BLaER1 treated with 17β-estradiol and CSF1 and Interleukin-3, amounts not matched to agents 10 nM and 100 nM (cell line): ENCODE results near the gene COQ7.

ENCODE experiments used
- H3K27ac ChIP-seq, 11 experiments: shearing (Covaris generic); formaldehyde crosslinking; 2 replicates each; pipeline ENCODE4 v1.8.1; 2022
- H3K27me3 ChIP-seq, 11 experiments: shearing (Covaris generic); formaldehyde crosslinking; 2 replicates each; pipeline ENCODE4 v1.8.1; 2022
- H3K36me3 ChIP-seq, 11 experiments: shearing (Covaris generic); formaldehyde crosslinking; 2 replicates each; pipeline ENCODE4 v1.8.1; 2022
- H3K4me1 ChIP-seq, 10 experiments: shearing (Covaris generic); formaldehyde crosslinking; 2 replicates each; pipeline ENCODE4 v1.8.1; 2022
- H3K4me2 ChIP-seq, 11 experiments: shearing (Covaris generic); formaldehyde crosslinking; 2 replicates each; pipeline ENCODE4 v1.8.1; 2022
- H3K4me3 ChIP-seq, 10 experiments: shearing (Covaris generic); formaldehyde crosslinking; 2 replicates each; pipeline ENCODE4 v1.8.1; 2022
- H3K9ac ChIP-seq, 11 experiments: shearing (Covaris generic); formaldehyde crosslinking; 2 replicates each; pipeline ENCODE4 v1.8.1; 2022
- H3K9me3 ChIP-seq, 11 experiments: shearing (Covaris generic); formaldehyde crosslinking; replicated peaks in 1 of 11; 2 replicates each; pipeline ENCODE4 v1.8.1; 2022
- H4K20me1 ChIP-seq, 11 experiments: shearing (Covaris generic); formaldehyde crosslinking; 2 replicates each; pipeline ENCODE4 v1.8.1; 2022
- Cebpa-rat ChIP-seq, 11 experiments: shearing (Covaris generic); IDR thresholded peaks; 2 replicates each; pipeline ENCODE4 v1.8.1; 2022

Gene COQ7

GRCh38 chr16:19104607-19105006 lies 37.2 kb downstream of the COQ7 start:
- no peaks in the 10 kb centered on the region for H3K36me3 ChIP-seq
- peak overlapping the region in 1 of 11 experiments; percentile 64; a peak in 2 of 22 replicates for H3K27ac ChIP-seq
- no peaks in the 10 kb centered on the region for H4K20me1 ChIP-seq
- peak overlapping the region in 8 of 11 experiments; percentile 75 to 92 (median 89); a peak in 16 of 22 replicates for H3K4me2 ChIP-seq
- peaks cover 35 to 52% (median 51%) of the 10 kb centered on the region in 10 experiments for H3K4me1 ChIP-seq
- H3K4me3 ChIP-seq = no peak overlapping the region
- H3K27me3 ChIP-seq = no peaks in the 10 kb centered on the region
- peaks cover 0 to 12% (median 0%) of the 10 kb centered on the region in 11 experiments; a peak in 7 of 22 replicates for H3K9me3 ChIP-seq
- H3K9ac ChIP-seq = no peak overlapping the region
- no peak for TF ChIP-seq Cebpa-rat (IDR thresholded peaks at IDR 0.05)

DNA sequence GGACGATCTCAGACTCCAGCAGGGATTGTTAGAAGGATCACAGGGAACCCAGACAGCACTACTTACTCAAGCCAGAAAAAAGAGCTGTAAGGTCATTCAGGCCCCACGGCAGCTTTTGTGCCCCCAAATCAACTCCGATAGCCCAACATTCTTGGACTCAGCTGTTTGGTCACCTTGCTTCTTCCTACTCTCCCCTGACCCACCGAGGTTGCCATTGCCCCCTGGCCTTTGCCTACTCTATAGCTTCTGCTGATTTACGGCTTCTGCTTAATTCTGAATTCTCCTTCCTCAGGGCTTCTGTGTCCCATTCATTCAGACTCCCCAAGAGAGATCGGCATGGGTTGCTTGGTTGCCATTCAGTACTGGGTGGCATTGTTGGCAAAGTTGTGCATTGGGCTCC lies 37.7 kb downstream of the COQ7 start:
- Histone ChIP-seq H3K4me1 (peaks cover 35 to 58% (median 56%) of the 10 kb centered on the region in 10 experiments), H3K9me3 (peaks cover 0 to 7% (median 0%) of the 10 kb centered on the region in 11 experiments; a peak in 7 of 22 replicates), H3K4me2 (peak overlapping the region; percentile 63 to 92 (median 83); a peak in 21 of 22 replicates), H3K27ac (peak overlapping the region in 2 of 11 experiments; percentile 23 to 64; a peak in 3 of 22 replicates), H3K27me3 (no peaks in the 10 kb centered on the region), H4K20me1 (no peaks in the 10 kb centered on the region), H3K4me3 (no peak overlapping the region), H3K9ac (0 out of 22 replicates have a peak overlapping the region, but pooled peaks of 1 of the 11 experiments have one; percentile 19), H3K36me3 (no peaks in the 10 kb centered on the region)
- no peak for TF ChIP-seq Cebpa-rat (IDR thresholded peaks at IDR 0.05)

GRCh38 chr16:19105891-19106624 lies 38.6 kb downstream of the COQ7 start:
- Histone ChIP-seq H4K20me1 (no peaks in the 10 kb centered on the region), H3K27me3 (no peaks in the 10 kb centered on the region), H3K4me2 (peak overlapping the region; percentile 63 to 92 (median 83)), H3K36me3 (no peaks in the 10 kb centered on the region), H3K9me3 (no peaks in the 10 kb centered on the region), H3K9ac (peak overlapping the region in 8 of 11 experiments; percentile 8 to 49 (median 26); a peak in 9 of 22 replicates), H3K4me1 (peaks cover 35 to 67% (median 56%) of the 10 kb centered on the region in 10 experiments), H3K4me3 (peak overlapping the region in 2 of 10 experiments; percentile 14 to 42; a peak in 3 of 20 replicates), H3K27ac (peak overlapping the region in 7 of 11 experiments; percentile 23 to 75 (median 65); a peak in 13 of 22 replicates)
- TF ChIP-seq Cebpa-rat (IDR thresholded peaks at IDR 0.05) = no peak

DNA sequence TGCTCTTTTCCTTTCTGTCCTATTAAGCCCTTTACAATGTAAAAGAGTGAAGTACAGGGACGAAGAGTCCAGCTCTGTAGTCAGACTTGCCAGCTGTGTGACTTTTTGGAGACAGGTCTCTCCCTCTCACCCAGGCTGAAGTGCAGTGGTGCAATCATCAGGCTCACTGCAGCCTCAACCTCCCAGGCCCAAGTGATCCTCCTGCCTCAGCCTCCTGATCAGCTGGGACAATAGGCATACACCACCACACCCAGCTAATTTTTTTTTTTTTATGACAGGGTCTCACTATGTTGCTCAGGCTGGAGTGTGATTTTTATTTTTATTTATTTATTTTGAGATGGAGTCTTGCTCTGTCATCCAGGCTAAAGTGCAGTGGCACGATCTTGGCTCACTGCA lies 39.2 kb downstream of the COQ7 start:
- no peaks in the 10 kb centered on the region for H4K20me1 ChIP-seq
- H3K4me3 ChIP-seq = peak overlapping the region in 1 of 10 experiments; percentile 9; a peak in 1 of 20 replicates
- H3K4me2 ChIP-seq = peak overlapping the region; percentile 63 to 92 (median 83)
- TF ChIP-seq Cebpa-rat (IDR thresholded peaks at IDR 0.05) = no peak
- H3K9me3 ChIP-seq = no peaks in the 10 kb centered on the region
- peaks cover 35 to 70% (median 56%) of the 10 kb centered on the region in 10 experiments for H3K4me1 ChIP-seq
- no peaks in the 10 kb centered on the region for H3K27me3 ChIP-seq
- H3K9ac ChIP-seq = peak overlapping the region in 3 of 11 experiments; percentile 37 to 59 (median 51); a peak in 4 of 22 replicates
- H3K27ac ChIP-seq = peak overlapping the region in 7 of 11 experiments; percentile 23 to 75 (median 65); a peak in 12 of 22 replicates
- H3K36me3 ChIP-seq = no peaks in the 10 kb centered on the region

- Histone ChIP-seq H3K4me1 (peaks cover 35 to 88% (median 73%) of the 10 kb centered on the region in 10 experiments), H3K27ac (peak overlapping the region in 8 of 11 experiments; percentile 18 to 75 (median 64); a peak in 15 of 22 replicates)
These were observed 41.2 kb downstream of the COQ7 start for GRCh38 chr16:19108409-19109287.

GRCh38 chr16:19109288-19109664 lies 41.9 kb downstream of the COQ7 start:
- Histone ChIP-seq H3K4me2 (peak overlapping the region; percentile 43 to 92 (median 83)), H3K27ac (peak overlapping the region in 7 of 11 experiments; percentile 18 to 75 (median 64); a peak in 12 of 22 replicates), H3K36me3 (no peaks in the 10 kb centered on the region), H3K4me1 (peaks cover 35 to 89% (median 74%) of the 10 kb centered on the region in 10 experiments), H3K9me3 (peaks cover 0 to under 1% (median 0%) of the 10 kb centered on the region in 11 experiments; a peak in 1 of 22 replicates), H3K9ac (peak overlapping the region in 4 of 11 experiments; percentile 1 to 40 (median 26); a peak in 4 of 22 replicates), H4K20me1 (no peaks in the 10 kb centered on the region), H3K27me3 (peaks cover 0 to 10% (median 4%) of the 10 kb centered on the region in 11 experiments; a peak in 6 of 22 replicates), H3K4me3 (0 out of 20 replicates have a peak overlapping the region, but pooled peaks of 1 of the 10 experiments have one; percentile 13)
- no peak for TF ChIP-seq Cebpa-rat (IDR thresholded peaks at IDR 0.05)

More at GRCh38 chr16:19108409-19109287, 41.2 kb downstream of the COQ7 start:
- Histone ChIP-seq H3K4me2 (peak overlapping the region; percentile 43 to 92 (median 83)), H3K27me3 (peaks cover 0 to 4% (median 0%) of the 10 kb centered on the region in 11 experiments; a peak in 1 of 22 replicates), H3K4me3 (0 out of 20 replicates have a peak overlapping the region, but pooled peaks of 1 of the 10 experiments have one; percentile 13), H3K9me3 (no peaks in the 10 kb centered on the region), H3K9ac (peak overlapping the region in 5 of 11 experiments; percentile 1 to 40 (median 23); a peak in 5 of 22 replicates), H4K20me1 (no peaks in the 10 kb centered on the region), H3K36me3 (no peaks in the 10 kb centered on the region)
- no peak for TF ChIP-seq Cebpa-rat (IDR thresholded peaks at IDR 0.05)

DNA sequence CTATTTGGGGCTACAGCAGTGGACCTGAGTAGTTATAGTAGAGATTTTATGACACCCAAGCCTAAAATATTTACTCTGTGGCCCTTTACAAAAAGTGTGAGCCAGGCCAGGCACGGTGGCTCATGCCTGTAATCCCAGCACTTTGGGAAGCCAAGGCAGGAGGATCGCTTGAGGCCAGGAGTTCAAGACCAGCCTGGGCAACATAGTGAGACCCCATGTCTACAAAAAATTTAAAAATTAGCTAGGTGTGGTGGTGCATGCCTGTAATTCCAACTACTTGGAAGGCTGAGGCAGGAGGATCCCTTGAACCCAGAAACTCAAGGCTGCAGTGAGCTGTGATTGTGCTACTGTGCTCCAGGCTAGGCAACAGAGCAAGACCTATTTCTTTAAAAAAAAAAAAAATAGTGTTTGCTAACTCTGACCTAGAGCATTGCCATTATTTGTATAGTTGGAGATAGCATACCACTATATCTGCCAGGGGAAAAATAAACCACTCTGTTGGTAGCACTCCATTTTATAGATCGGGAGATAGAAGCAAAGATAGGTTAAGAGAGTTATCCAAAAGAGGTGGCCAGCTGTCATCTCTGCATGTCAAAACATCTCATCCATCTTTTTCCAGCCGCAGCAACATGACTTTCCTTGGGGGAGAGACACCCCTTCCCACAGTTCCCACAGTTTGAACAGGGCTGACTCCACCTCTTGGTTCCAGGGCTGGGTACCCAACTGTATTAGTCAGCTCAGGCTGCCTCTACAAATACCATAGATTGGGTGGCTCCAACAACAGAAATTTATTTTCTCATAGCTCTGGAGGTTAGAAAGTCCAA lies 43.3 kb downstream of the COQ7 start:
- no peak overlapping the region for H3K9ac ChIP-seq
- peaks cover 0 to 10% (median 0%) of the 10 kb centered on the region in 11 experiments; a peak in 1 of 22 replicates for H3K9me3 ChIP-seq
- H3K27ac ChIP-seq = no peak overlapping the region
- no peak for TF ChIP-seq Cebpa-rat (IDR thresholded peaks at IDR 0.05)
- peaks cover 0 to 3% (median 0%) of the 10 kb centered on the region in 11 experiments; a peak in 1 of 22 replicates for H3K36me3 ChIP-seq
- no peak overlapping the region for H3K4me3 ChIP-seq
- H3K4me2 ChIP-seq = peak overlapping the region in 2 of 11 experiments; percentile 19 to 75; a peak in 2 of 22 replicates
- peaks cover 0 to 15% (median 8%) of the 10 kb centered on the region in 11 experiments; a peak in 6 of 22 replicates for H3K27me3 ChIP-seq
- no peaks in the 10 kb centered on the region for H4K20me1 ChIP-seq
- H3K4me1 ChIP-seq = peaks cover 29 to 90% (median 75%) of the 10 kb centered on the region in 10 experiments
